ENCODE measurements around the gene PNPLA3.

PNPLA3 gene

DNA sequence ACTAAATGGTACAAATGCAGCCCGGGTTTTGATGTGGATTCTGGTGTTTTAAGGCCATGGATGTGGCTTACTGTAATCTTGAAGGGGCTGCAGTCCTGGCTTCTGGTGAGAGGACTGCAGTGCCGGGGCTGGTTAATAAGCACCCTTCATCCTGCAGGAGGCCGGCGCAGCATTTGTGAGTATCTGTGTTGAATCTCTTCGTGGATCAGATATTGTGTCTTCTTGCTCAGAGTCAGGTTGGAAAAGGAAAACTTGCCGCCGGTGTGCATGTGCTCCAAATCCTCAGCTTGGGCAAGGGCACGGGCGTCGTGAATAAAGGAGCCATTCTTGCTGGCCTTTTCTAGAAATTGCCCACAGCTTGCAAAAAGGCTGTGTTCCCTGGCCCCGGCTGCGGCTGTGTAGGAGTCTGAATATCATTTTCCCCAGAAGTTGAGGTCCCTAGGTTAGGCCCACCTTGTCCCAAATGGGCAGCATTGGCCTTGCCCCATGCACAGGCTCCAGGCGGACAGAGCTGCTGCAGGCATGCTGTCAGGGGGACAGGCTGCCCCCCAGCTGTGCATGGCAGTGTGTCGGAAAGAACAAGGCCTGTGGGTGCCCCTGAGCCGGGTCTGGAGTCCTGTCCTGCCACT, 71.6 kb downstream of the PNPLA3 start:
- DNase-seq = no peak

DNA sequence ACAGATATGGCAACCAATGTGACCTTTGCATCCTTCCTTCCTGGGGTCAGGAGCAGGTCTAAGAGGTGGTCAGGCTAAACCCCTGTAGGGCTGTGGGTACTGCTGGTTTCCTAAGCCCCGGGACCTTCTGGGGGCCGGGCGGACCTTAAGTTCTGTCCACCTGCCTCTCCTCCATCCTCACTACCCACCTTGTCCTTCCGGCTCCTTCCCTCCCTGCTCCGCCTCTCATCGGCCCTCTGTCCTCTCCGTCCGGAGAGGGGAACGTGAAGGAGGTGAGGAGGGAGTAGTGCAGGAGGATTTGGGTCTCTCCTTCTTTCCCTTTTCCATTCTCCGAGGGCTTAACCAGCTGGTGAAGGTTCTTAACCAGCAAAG, 72.2 kb downstream of the PNPLA3 start:
- DNase-seq = no peak

DNA sequence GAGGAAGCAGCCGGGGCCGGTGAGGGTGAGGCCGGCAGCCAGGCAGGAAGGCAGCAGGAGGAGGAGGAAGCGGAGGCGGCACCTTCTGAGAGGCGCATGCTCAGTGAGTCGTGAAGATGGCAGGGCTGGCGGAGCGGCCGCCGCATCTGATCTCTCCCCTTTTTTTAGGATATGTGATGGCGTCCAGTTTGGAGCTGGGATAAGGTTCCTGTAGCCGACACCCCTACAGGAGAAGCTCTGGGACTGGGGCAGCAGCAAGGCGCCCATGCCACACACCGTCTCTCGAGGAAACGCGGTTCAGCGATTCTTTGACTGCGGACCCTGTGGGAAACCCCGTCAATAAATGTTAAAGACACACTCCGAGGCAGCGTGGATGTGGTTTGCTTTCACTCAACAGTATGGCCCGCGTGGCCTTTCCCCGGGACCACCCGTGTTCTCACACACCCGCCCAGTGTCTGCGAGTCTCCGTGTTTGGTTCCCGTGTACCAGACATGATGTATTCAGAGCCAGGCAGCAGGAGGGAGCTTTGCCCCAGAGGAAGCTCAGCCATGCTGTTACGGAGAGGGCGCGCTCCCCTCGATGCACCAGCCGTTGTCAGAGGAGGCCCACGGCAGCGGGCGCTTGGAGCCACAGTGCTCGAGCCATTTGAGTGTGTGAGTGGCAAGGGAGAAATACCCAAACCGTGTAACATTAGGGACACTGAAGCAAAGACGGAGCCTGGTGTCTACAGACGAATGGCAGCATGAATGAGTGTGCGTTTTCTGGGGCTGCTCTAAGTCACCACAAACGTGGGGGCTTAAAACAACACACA, 72.8 kb downstream of the PNPLA3 start:
- DNase-seq = peak; percentile 78

DNA sequence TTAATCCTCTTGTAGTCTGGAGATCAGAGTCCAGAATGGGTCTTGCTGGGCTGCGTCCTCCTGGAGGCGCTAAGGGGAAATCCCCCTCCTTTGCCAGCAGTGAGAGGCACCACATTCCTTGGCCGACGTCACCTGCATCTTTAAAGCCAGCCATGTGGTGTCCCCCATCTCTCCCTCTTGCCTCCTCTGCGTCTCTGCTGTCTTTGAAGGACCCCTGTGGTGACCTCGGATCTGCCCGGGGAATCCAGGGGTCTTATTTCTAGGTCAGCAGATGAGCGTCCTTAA, 73.3 kb downstream of the PNPLA3 start:
- DNase-seq = no peak

All from activated CD4-positive, alpha-beta T cell treated with anti-CD3 and anti-CD28 coated beads for 48 hours (primary cell).